ENCODE data around the gene OTULIN.

- TF ChIP-seq CTCF (IDR thresholded peaks at IDR 0.05; ENCODE audit: insufficient read depth, low read length) (no peak), POLR2AphosphoS5 (IDR thresholded peaks at IDR 0.05; ENCODE audit: low read depth) (no peak)
These were observed 44.0 kb downstream of the OTULIN start for GRCh38 chr5:14708551-14708950.

All from HL-60 (cell line).